CD4-positive, CD25-positive, alpha-beta regulatory T cell (primary cell): ENCODE measurements around the gene TMEM208. TPM values are rescaled to one million over a fixed set of nuclear protein-coding genes. Genes with fewer than 3 reads are reported as not detected.

ENCODE experiments used
- ATAC-seq, 2 donors: fragments of 150-1000 bp; cut with Tn5 transposase; one replicate each; pipeline ENCODE4 v1.10.0; 2021; ENCODE audit warnings: low read depth in 2 of 2, moderate number of reproducible peaks in 2 of 2, moderate library complexity in 1 of 2
- DNase-seq, 3 donors: peaks; one replicate each; pipeline versions ENCODE4 v3.0.0 to v3.0.0-alpha.2; 2012 to 2022; ENCODE audit warnings: mixed read lengths in 1 of 3
- H3K27ac ChIP-seq: one replicate; pipeline ENCODE4 v1.7.0; 2013; ENCODE audit warnings: mild to moderate bottlenecking, low read length; ENCODE audit not compliant: insufficient read depth, poor library complexity, severe bottlenecking
- H3K27me3 ChIP-seq: one replicate; pipeline ENCODE4 v1.7.0; 2013; ENCODE audit warnings: low read length; ENCODE audit not compliant: control insufficient read depth, insufficient read depth
- H3K36me3 ChIP-seq: one replicate; pipeline ENCODE4 v1.7.0; 2013; ENCODE audit warnings: mild to moderate bottlenecking, low read length, moderate library complexity; ENCODE audit not compliant: control insufficient read depth, insufficient read depth
- H3K4me1 ChIP-seq: 2 replicates; pipeline ENCODE4 v1.7.0; 2013; ENCODE audit warnings: mild to moderate bottlenecking, low read length; ENCODE audit not compliant: insufficient read depth, control insufficient read depth, poor library complexity, severe bottlenecking
- H3K4me3 ChIP-seq: one replicate; pipeline ENCODE4 v1.7.0; 2013; ENCODE audit warnings: low read depth, mild to moderate bottlenecking, low read length, moderate library complexity
- H3K9me3 ChIP-seq, 2 experiments: 1 replicate in 1 of 2; 2 replicates in 1 of 2; pipeline ENCODE4 v1.7.0; 2013; ENCODE audit warnings: low read length in 2 of 2, mild to moderate bottlenecking in 1 of 2, moderate library complexity in 1 of 2; ENCODE audit not compliant: control insufficient read depth in 2 of 2
- H3K27ac Mint-ChIP-seq, 3 donors: one replicate each; pipeline ENCODE4 v1.8.0; 2020 to 2022; ENCODE audit warnings: mild to moderate bottlenecking in 3 of 3, mixed read lengths in 3 of 3, moderate library complexity in 2 of 3
- H3K27me3 Mint-ChIP-seq: one replicate; pipeline ENCODE4 v1.8.0; 2022; ENCODE audit warnings: mild to moderate bottlenecking, mixed read lengths
- H3K36me3 Mint-ChIP-seq: one replicate; pipeline ENCODE4 v1.8.0; 2020; ENCODE audit warnings: mixed read lengths
- H3K4me1 Mint-ChIP-seq, 4 donors: one replicate each; pipeline ENCODE4 v1.8.0; 2020 to 2022; ENCODE audit warnings: mixed read lengths in 4 of 4, mild to moderate bottlenecking in 1 of 4
- H3K4me3 Mint-ChIP-seq, 4 donors: one replicate each; pipeline ENCODE4 v1.8.0; 2020 to 2022; ENCODE audit warnings: mild to moderate bottlenecking in 4 of 4, mixed read lengths in 4 of 4, moderate library complexity in 3 of 4
- H3K9me3 Mint-ChIP-seq, 7 donors: one replicate each; pipeline ENCODE4 v1.8.0; 2020 to 2022; ENCODE audit warnings: mixed read lengths in 7 of 7, mild to moderate bottlenecking in 3 of 7, moderate library complexity in 2 of 7
- polyA plus RNA-seq, 4 donors: library from polyadenylated mRNA; unstranded; fragments of 300-500 nt; fragmentation: Illumina TruSeq; gene quantifications; one replicate each; pipeline ENCODE4 v1.2.3, GENCODE V29; 2021
- total RNA-seq: library from RNA; stranded (reverse); gene quantifications from one replicate; pipeline ENCODE4 v1.2.3, GENCODE V29; 2022

Gene TMEM208
- total and polyA plus RNA-seq, 5 donors from 2014 or later: 31.0 to 141 (median 92.8) TPM

DNA sequence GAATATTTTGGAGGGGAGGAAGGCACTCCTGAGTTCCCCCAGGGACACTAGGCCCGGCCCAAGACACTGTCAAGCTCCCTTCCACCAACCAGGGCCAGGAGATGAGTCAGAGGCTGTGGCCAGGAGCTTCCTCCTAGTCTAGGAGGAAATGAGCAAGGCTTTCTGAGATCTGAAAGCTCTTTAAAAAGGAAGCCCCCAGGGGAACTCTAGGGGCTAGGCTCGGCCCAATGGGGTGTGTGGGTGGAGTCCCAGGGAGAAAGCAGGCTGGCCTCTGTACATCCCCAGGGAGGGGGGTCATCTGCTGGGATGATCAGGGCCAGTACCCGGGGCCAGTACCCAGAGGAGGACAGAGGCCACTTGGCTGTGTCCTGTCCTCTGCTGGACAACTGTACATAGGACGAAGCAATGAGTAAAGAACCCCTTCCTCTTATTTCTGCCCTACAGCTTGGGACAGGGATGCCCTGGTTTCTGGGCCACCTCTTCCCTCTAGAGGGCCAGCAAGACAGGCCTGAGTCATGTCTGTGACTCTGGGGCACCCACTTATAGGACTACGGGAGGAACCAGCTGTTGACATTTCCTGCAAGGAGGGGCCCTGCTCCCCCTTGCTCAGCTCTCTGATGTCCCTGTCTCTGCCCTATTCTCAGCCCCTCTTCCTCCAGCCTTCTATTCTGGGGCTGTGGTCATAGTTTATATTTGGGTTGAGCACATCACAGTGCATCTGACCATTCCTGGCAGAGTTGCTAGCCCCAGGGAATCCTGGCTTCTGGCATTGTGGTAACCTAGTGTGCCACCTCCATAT, 17.7 kb downstream of the TMEM208 start:
- no peak overlapping the region for H3K4me3 ChIP-seq

DNA sequence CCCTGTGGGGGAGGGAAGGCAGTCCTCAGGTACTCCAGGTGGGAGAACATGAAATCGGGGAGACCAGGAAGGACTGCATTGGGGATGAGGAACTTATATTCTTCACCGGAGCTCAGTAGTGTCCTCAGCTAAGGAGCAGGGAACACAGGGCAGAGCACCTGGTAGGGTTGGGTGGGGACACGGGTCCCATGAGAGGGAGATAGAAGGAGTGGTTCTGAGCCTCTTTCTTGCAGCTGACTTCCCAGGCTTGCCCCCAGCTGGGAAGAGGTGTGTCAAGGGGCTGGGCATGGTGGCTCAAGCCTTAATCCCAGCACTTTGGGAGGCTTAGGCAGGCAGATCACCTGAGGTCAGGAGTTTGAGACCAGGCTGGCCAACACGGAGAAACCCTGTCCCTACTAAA, 18.3 kb downstream of the TMEM208 start:
- Histone ChIP-seq H3K4me1 (peaks cover 56% of the 10 kb centered on the region), H3K36me3 (no peaks in the 10 kb centered on the region), H3K4me3 (no peak overlapping the region), H3K27ac (peak overlapping the region; percentile 73), H3K9me3 (no peaks in the 10 kb centered on the region), H3K27me3 (peaks cover 8% of the 10 kb centered on the region)
- DNase-seq (peak in 1 of 3 donors; percentile 8), ATAC-seq (no peak)
- Mint-ChIP-seq H3K9me3 (no peaks in the 10 kb centered on the region), H3K4me3 (peak overlapping the region; percentile 76 to 92 (median 86)), H3K27ac (peak overlapping the region in 2 of 3 donors; percentile 87 to 89), H3K4me1 (peaks cover 9 to 55% (median 32%) of the 10 kb centered on the region in 4 donors), H3K36me3 (no peaks in the 10 kb centered on the region), H3K27me3 (peaks cover 18% of the 10 kb centered on the region)

More for the DNA sequence above, 17.7 kb downstream of the TMEM208 start:
- Mint-ChIP-seq H3K27me3 (peaks cover 14% of the 10 kb centered on the region), H3K4me3 (peak overlapping the region; percentile 76 to 92 (median 86)), H3K36me3 (peaks cover 3% of the 10 kb centered on the region), H3K27ac (peak overlapping the region; percentile 87 to 89 (median 88)), H3K9me3 (no peaks in the 10 kb centered on the region), H3K4me1 (peaks cover 9 to 51% (median 30%) of the 10 kb centered on the region in 4 donors)
- DNase-seq: peak; percentile 36 to 86 (median 52)
- Histone ChIP-seq H3K4me1 (peaks cover 56% of the 10 kb centered on the region), H3K27ac (peak overlapping the region; percentile 73), H3K27me3 (peaks cover 4% of the 10 kb centered on the region), H3K36me3 (peaks cover under 1% of the 10 kb centered on the region), H3K9me3 (no peaks in the 10 kb centered on the region)
- peak; percentile 67 to 68 for ATAC-seq

DNA sequence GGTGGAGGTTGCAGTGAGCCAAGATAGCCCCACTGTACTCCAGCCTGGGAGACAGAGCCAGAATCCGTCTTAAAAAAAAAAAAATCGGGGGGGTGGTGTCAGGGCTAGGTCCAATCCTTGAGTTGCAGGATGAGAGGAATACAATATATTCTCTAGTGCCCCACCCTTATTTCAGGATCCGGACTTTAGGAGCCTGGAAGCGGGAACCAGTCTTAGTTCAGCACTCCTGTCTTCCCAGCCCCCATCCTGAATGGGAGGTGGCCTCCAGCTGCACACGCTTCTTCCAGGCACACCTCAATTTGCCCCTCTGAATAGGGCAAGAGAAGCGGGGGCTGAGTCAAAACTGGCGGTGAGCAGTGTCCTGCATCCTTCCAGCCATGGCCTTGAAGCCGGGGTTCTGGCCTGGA, 18.7 kb downstream of the TMEM208 start:
- Mint-ChIP-seq H3K4me1 (peaks cover 9 to 55% (median 32%) of the 10 kb centered on the region in 4 donors), H3K4me3 (peak overlapping the region; percentile 76 to 92 (median 86)), H3K9me3 (no peaks in the 10 kb centered on the region), H3K27me3 (peaks cover 21% of the 10 kb centered on the region), H3K27ac (peak overlapping the region in 2 of 3 donors; percentile 31 to 63), H3K36me3 (no peaks in the 10 kb centered on the region)
- Histone ChIP-seq H3K4me3 (no peak overlapping the region), H3K4me1 (peaks cover 56% of the 10 kb centered on the region), H3K27ac (peak overlapping the region; percentile 68), H3K36me3 (no peaks in the 10 kb centered on the region), H3K27me3 (peaks cover 13% of the 10 kb centered on the region), H3K9me3 (no peaks in the 10 kb centered on the region)
- DNase-seq: no peak
- no peak for ATAC-seq

DNA sequence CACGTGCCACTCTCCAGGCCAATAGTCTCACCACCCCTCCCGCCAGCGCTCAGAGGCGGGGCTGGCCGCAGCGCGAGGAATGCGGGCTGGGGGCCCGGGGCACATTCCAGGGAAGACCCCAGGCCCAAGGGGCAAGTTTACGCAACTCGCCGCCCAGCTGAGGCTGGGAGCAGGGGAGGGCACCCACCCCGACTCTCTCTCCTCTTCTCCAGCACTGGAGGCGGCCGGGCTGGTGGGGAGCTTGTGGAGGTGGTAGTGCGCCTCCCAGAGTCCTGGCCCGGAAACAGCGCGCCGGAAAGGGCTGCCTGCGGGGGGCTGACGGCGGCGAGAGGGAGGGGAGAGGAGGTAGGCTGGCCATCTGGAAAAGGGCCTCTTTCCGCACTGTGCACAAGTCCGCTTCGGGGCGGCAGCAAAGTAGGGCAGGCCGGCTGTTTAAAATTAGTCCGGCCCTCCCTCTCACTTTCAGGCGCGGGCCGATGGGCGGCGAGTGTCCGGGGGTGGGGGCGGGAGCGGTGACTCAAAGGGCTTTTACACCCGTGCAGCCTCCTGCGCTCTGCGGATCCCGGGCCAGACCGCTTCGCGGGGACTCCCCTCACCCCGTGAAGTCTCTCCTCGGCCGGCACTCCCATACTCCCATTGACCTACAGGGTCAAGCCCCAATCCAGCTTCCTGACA, 19.3 kb downstream of the TMEM208 start:
- H3K27me3 ChIP-seq: peaks cover 13% of the 10 kb centered on the region
- peak overlapping the region; percentile 68 for H3K27ac ChIP-seq
- peaks cover 26% of the 10 kb centered on the region for H3K27me3 Mint-ChIP-seq
- peak overlapping the region in 2 of 3 donors; percentile 91 to 93 for H3K27ac Mint-ChIP-seq
- ATAC-seq (no peak), DNase-seq (peak; percentile 33 to 65 (median 35))
- H3K9me3 ChIP-seq: no peaks in the 10 kb centered on the region
- H3K4me1 ChIP-seq: peaks cover 56% of the 10 kb centered on the region
- no peaks in the 10 kb centered on the region for H3K36me3 ChIP-seq
- peak overlapping the region; percentile 89 to 96 (median 91) for H3K4me3 Mint-ChIP-seq
- no peak overlapping the region for H3K4me3 ChIP-seq
- H3K9me3 Mint-ChIP-seq: no peaks in the 10 kb centered on the region
- H3K4me1 Mint-ChIP-seq: peaks cover 9 to 55% (median 32%) of the 10 kb centered on the region in 4 donors
- no peaks in the 10 kb centered on the region for H3K36me3 Mint-ChIP-seq

DNA sequence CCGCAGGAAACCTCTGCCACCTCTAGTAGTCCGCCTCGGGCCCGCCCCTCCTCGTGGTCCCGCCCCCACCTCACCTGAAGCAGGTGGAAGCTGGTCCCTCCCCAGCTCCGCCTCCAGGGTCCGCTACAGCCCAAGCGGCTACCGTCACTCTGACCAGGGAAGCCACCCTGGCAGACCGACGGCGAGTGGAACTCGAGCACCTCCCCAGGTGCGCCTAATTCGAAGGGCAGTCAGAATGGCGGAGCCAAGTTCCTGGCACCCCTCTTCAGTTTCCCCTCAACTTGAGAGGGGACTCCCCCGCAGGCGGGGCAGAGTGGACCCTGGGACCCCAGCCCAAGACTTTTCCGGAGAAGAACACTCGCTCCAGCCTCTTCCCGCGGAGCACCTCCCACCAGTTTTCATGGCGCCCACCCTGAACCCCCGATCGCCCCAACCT, 19.8 kb downstream of the TMEM208 start:
- H3K27me3 ChIP-seq: peaks cover 13% of the 10 kb centered on the region
- no peaks in the 10 kb centered on the region for H3K9me3 ChIP-seq
- H3K36me3 ChIP-seq: no peaks in the 10 kb centered on the region
- peak overlapping the region; percentile 68 for H3K27ac ChIP-seq
- H3K4me3 Mint-ChIP-seq: peak overlapping the region; percentile 89 to 96 (median 91)
- ATAC-seq (no peak), DNase-seq (peak; percentile 37 to 56 (median 51))
- H3K9me3 Mint-ChIP-seq: no peaks in the 10 kb centered on the region
- peak overlapping the region; percentile 80 to 93 (median 91) for H3K27ac Mint-ChIP-seq
- H3K4me3 ChIP-seq: peak overlapping the region; percentile 59
- peaks cover 29% of the 10 kb centered on the region for H3K27me3 Mint-ChIP-seq
- H3K4me1 Mint-ChIP-seq: peaks cover 9 to 55% (median 32%) of the 10 kb centered on the region in 4 donors
- H3K4me1 ChIP-seq: peaks cover 56% of the 10 kb centered on the region
- no peaks in the 10 kb centered on the region for H3K36me3 Mint-ChIP-seq

DNA sequence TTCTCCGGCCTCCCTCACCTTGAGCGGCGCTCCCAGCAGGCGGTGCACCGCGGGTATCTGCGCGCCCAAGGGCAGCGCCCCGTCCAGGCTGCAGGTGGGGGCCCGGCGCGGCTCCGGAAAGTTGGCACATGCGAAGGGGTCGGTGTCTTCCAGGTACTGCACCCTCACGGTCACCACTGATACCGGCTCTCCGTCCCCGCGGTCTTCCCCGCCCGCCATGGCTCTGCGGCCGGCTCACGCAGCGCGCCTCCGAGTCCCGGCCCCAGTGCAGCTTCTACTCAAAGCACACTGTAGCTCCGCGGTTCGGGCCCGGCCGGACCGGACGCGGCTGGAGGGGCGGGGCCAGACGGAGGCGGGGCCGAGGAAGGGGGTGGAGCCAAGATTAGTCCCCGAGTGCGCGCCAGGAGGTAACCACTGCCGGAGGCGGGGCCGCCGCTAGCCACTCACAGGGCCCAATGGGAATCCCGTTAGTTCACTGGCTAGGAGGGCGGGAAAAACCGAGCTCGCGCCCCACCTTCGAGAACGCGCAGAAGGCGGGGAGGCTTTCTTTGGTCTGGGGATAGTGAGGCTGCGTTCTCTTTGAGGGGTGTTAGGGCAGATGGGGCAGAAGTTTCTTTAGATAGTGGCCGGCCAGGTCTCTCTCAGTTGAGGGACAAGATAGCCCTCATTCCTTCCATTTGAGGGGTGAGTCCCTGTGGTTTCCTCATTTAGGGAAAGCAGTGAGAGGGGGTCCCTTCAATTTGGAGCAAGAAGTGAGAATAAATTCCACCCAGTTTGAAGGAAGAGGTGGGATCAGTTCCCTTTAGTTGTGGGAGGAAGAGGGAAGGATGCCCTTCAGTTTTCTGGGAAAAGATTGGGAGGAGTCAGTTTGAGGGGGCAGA, 20.5 kb downstream of the TMEM208 start, which contains the start of gene FHOD1:
Gene FHOD1 (minus strand): TSS at position 290 of the 881 bp plus-strand sequence. CDS start 71 bp downstream, at position 219.
- Mint-ChIP-seq H3K9me3 (no peaks in the 10 kb centered on the region), H3K4me1 (peaks cover 9 to 55% (median 32%) of the 10 kb centered on the region in 4 donors), H3K36me3 (no peaks in the 10 kb centered on the region), H3K27ac (peak within 1 kb of the TSS; percentile 80 to 93 (median 91)), H3K27me3 (peaks cover 31% of the 10 kb centered on the region), H3K4me3 (peak within 1 kb of the TSS; percentile 89 to 96 (median 91))
- Histone ChIP-seq H3K27ac (peak within 1 kb of the TSS; percentile 68), H3K4me3 (peak within 1 kb of the TSS; percentile 72), H3K36me3 (no peaks in the 10 kb centered on the region), H3K4me1 (peaks cover 56% of the 10 kb centered on the region), H3K9me3 (no peaks in the 10 kb centered on the region), H3K27me3 (peaks cover 13% of the 10 kb centered on the region)
- DNase-seq (peak; percentile 91 to 97 (median 93)), ATAC-seq (peak; percentile 78 to 80)

DNA sequence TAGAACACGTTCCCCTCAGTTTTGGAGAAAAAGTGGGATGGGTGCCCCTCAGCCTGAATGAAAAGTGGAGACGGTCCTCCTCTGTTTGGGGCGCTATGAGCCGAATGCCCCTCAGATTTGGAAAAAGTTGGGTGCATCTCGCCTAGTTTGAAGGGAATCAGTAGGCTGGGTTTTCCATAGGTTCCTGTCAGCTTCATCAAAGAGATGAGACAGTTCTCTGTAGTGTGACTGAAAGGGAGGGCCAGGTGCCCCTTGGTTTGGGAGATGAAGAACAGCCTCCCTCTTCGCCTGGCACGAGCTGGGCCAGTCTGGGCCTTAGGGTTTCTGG, 21.1 kb downstream of the TMEM208 start:
- Histone ChIP-seq H3K27ac (peak overlapping the region; percentile 68), H3K4me1 (peaks cover 56% of the 10 kb centered on the region), H3K27me3 (peaks cover 13% of the 10 kb centered on the region), H3K36me3 (no peaks in the 10 kb centered on the region), H3K9me3 (no peaks in the 10 kb centered on the region), H3K4me3 (peak overlapping the region; percentile 72)
- Mint-ChIP-seq H3K9me3 (no peaks in the 10 kb centered on the region), H3K4me1 (peaks cover 5 to 55% (median 31%) of the 10 kb centered on the region in 4 donors), H3K27me3 (peaks cover 31% of the 10 kb centered on the region), H3K27ac (peak overlapping the region in 2 of 3 donors; percentile 85 to 93), H3K36me3 (no peaks in the 10 kb centered on the region), H3K4me3 (peak overlapping the region; percentile 89 to 96 (median 91))
- peak in 1 of 3 donors; percentile 24 for DNase-seq
- ATAC-seq: no peak
